HepG2 (cell line): ENCODE results near the gene TMEM198.

Source experiments
- CHD2 ChIP-seq: IDR thresholded peaks from 2 replicates; pipeline ENCODE4 v1.6.1; 2011; ENCODE audit warnings: low read depth, low read length, improper control_type of control experiment
- CHD4 ChIP-seq: fragments of 200-600 bp; sonication (generic); IDR thresholded peaks from 2 replicates; pipeline ENCODE4 v1.7.0; 2017; ENCODE audit warnings: mild to moderate bottlenecking, low read length, borderline replicate concordance
- CTCF ChIP-seq: sonication (generic); formaldehyde crosslinking; IDR thresholded peaks from 2 replicates; pipeline ENCODE4 v1.5.0; 2020; ENCODE audit warnings: mild to moderate bottlenecking, missing genetic modification reagents, moderate library complexity
- DPF2 ChIP-seq: sonication (generic); formaldehyde crosslinking; IDR thresholded peaks from 2 replicates; pipeline ENCODE4 v1.4.0; 2020; ENCODE audit warnings: mild to moderate bottlenecking, low read depth, missing genetic modification reagents, borderline replicate concordance
- HNF4A ChIP-seq: sonication (generic); formaldehyde crosslinking; IDR thresholded peaks from 2 replicates; pipeline ENCODE4 v1.4.0; 2020; ENCODE audit warnings: missing genetic modification reagents
- MAFK ChIP-seq, 2 experiments: IDR thresholded peaks in 1 of 2; conservative IDR thresholded peaks in 1 of 2; 2 replicates each; pipeline ENCODE4 v1.6.1; 2011; ENCODE audit warnings: improper control_type of control experiment in 2 of 2, low read length in 2 of 2
- NCOA2 ChIP-seq: sonication (generic); formaldehyde crosslinking; IDR thresholded peaks from 2 replicates; pipeline ENCODE4 v1.8.0; 2022; ENCODE audit warnings: inconsistent platforms
- NFATC3 ChIP-seq: sonication (generic); formaldehyde crosslinking; IDR thresholded peaks from 2 replicates; pipeline ENCODE4 v1.5.1; 2020; ENCODE audit warnings: mild to moderate bottlenecking, missing genetic modification reagents
- SIN3A ChIP-seq: IDR thresholded peaks from 2 replicates; pipeline ENCODE4 v1.6.1; 2011; ENCODE audit warnings: low read depth, mild to moderate bottlenecking, control low read depth, low read length, borderline replicate concordance
- THAP11 ChIP-seq: IDR thresholded peaks from 2 replicates; pipeline ENCODE4 v1.6.1; 2016; ENCODE audit warnings: missing biosample characterization, missing genetic modification reagents
- ZNF256 ChIP-seq: sonication (generic); formaldehyde crosslinking; conservative IDR thresholded peaks from 2 replicates; pipeline ENCODE4 v1.4.0; 2020; ENCODE audit warnings: missing genetic modification reagents
- ZNF619 ChIP-seq: sonication (generic); formaldehyde crosslinking; IDR thresholded peaks from 2 replicates; pipeline ENCODE4 v1.4.0; 2020; ENCODE audit warnings: mild to moderate bottlenecking, missing genetic modification reagents
- TF ChIP-seq, protein P1 (sequence below): sonication (generic); formaldehyde crosslinking; IDR thresholded peaks from 2 replicates; pipeline ENCODE4 v1.4.0; 2020; ENCODE audit warnings: missing genetic modification reagents

DNA sequence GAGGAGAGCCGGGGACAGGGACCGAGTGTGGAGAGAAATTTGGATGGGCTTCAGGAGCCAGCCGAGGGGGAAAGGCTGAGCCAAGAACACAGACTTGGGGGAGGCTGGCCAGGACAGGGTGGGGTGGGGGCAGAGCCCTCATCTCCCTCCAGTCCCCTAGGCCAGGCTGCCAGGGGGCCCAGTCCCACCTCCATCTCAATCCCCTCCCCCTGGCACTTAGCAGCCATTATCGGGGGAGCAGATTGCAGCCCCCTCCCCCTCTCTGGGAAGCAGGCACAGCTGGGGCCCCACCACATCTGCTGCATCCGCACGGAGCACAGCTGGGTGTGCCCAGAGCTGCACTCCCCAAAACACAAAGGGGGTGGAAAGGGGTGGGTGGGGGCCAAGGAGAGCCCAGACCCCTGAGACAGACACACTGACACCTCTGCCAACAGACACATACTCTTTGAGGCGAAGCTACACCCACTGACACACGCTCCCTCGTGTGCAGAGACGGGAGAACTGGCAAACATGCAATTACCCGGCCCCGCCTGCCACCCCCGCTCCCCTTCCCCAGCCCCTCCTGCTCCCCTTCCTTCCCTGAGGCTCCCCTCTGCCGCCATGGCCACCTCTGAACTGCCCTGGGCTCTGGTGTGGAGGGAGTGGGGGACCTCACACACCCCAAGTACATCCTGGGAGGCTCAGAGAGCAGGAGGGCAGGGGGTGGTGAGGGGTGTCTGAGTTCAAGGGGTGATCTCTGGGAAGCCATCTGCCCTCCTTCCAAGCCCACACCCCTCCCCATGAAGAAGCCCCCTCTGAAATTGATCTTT lies 34.7 kb upstream of the TMEM198 start:
- no peak for TF ChIP-seq CTCF (CRISPR knock-in tag)
- TF ChIP-seq MAFK (conservative IDR thresholded peaks at IDR 0.05 in 1 of 2, IDR thresholded peaks at IDR 0.05 in 1 of 2; ENCODE audit: low read length in 2 of 2) = no peak
- TF ChIP-seq THAP11 (CRISPR knock-in tag) = no peak
- no peak for TF ChIP-seq NFATC3 (CRISPR knock-in tag)
- no peak for TF ChIP-seq NCOA2 (CRISPR knock-in tag)
- no peak for TF ChIP-seq HNF4A (CRISPR knock-in tag)
- TF ChIP-seq CHD4 = no peak
- TF ChIP-seq SIN3A = no peak
- no peak for TF ChIP-seq CHD2
- TF ChIP-seq, protein P1, sequence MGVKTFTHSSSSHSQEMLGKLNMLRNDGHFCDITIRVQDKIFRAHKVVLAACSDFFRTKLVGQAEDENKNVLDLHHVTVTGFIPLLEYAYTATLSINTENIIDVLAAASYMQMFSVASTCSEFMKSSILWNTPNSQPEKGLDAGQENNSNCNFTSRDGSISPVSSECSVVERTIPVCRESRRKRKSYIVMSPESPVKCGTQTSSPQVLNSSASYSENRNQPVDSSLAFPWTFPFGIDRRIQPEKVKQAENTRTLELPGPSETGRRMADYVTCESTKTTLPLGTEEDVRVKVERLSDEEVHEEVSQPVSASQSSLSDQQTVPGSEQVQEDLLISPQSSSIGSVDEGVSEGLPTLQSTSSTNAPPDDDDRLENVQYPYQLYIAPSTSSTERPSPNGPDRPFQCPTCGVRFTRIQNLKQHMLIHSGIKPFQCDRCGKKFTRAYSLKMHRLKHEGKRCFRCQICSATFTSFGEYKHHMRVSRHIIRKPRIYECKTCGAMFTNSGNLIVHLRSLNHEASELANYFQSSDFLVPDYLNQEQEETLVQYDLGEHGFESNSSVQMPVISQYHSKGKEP = no peak
- no peak for TF ChIP-seq ZNF256 (CRISPR knock-in tag)
- no peak for TF ChIP-seq DPF2 (CRISPR knock-in tag)
- no peak for TF ChIP-seq ZNF619
